OCI-LY7 (cell line): ENCODE measurements around the gene BASP1. TPM values are rescaled to one million over a fixed set of nuclear protein-coding genes. Genes with fewer than 3 reads are reported as not detected.

Source experiments
- BruUV-seq: library from RNA; stranded (reverse); fragments of 400-500 nt; replicated peaks from 2 replicates; lab custom pipeline; 2021; lab: Mats Ljungman, UMichigan
- CTCF ChIA-PET: fragments of 300-600 bp; sonication (Branson Sonifier 250); formaldehyde crosslinking; loops from one replicate; lab custom pipeline; 2022; ENCODE audit warnings: antibody characterized with exemption; ENCODE audit not compliant: unreplicated experiment; lab: Charles Lee
- POLR2A ChIA-PET: fragments of 300-600 bp; sonication (Branson Sonifier 250); formaldehyde crosslinking; loops from one replicate; lab custom pipeline; 2022; ENCODE audit warnings: antibody characterized with exemption; lab: Charles Lee
- DNase-seq: peaks from one replicate; pipeline ENCODE4 v3.0.0-alpha.2; 2015; ENCODE audit warnings: low spot score
- H2AFZ ChIP-seq: fragments of 200-600 bp; sonication (generic), shearing (Covaris generic); 2 replicates; pipeline ENCODE4 v1.6.1; 2014; ENCODE audit warnings: mild to moderate bottlenecking, antibody characterized with exemption, low read length, moderate library complexity
- H3K27ac ChIP-seq: fragments of 200-600 bp; sonication (generic); 2 replicates; pipeline ENCODE4 v1.5.1; 2014; ENCODE audit warnings: mixed run types, low read depth, mild to moderate bottlenecking, moderate library complexity, low read length, inconsistent platforms; ENCODE audit not compliant: poor library complexity, severe bottlenecking
- H3K36me3 ChIP-seq: fragments of 200-600 bp; sonication (generic); 2 replicates; pipeline ENCODE4 v1.6.1; 2014; ENCODE audit warnings: mild to moderate bottlenecking, antibody characterized with exemption, low read length, moderate library complexity, mixed read lengths; ENCODE audit not compliant: insufficient read depth
- H3K4me1 ChIP-seq: fragments of 200-600 bp; sonication (generic); 2 replicates; pipeline ENCODE4 v1.5.1; 2014; ENCODE audit warnings: mild to moderate bottlenecking, low read length; ENCODE audit not compliant: insufficient read depth, poor library complexity, severe bottlenecking
- H3K4me2 ChIP-seq: fragments of 200-600 bp; sonication (generic); 2 replicates; pipeline ENCODE4 v1.6.1; 2014; ENCODE audit warnings: mild to moderate bottlenecking, low read length
- H3K4me3 ChIP-seq: fragments of 200-600 bp; sonication (generic); 2 replicates; pipeline ENCODE4 v1.5.1; 2014; ENCODE audit warnings: mild to moderate bottlenecking, low read depth, low read length; ENCODE audit not compliant: poor library complexity, severe bottlenecking
- H3K79me2 ChIP-seq: fragments of 200-600 bp; sonication (generic); 2 replicates; pipeline ENCODE4 v1.6.1; 2016; ENCODE audit warnings: low read depth, mild to moderate bottlenecking, low read length, moderate library complexity, mixed read lengths; ENCODE audit not compliant: insufficient read depth
- H3K9me2 ChIP-seq: fragments of 200-600 bp; sonication (generic); 2 replicates; pipeline ENCODE4 v1.6.1; 2016; ENCODE audit warnings: mild to moderate bottlenecking, low read length, mixed read lengths; ENCODE audit not compliant: insufficient read depth
- H3K9me3 ChIP-seq: fragments of 200-600 bp; sonication (generic); 2 replicates; pipeline ENCODE4 v1.6.1; 2014; ENCODE audit warnings: mild to moderate bottlenecking, mixed run types, low read length, mixed read lengths
- H4K20me1 ChIP-seq: fragments of 200-600 bp; sonication (generic); 2 replicates; pipeline ENCODE4 v1.6.1; 2014; ENCODE audit warnings: mild to moderate bottlenecking, antibody characterized with exemption, low read length, moderate library complexity, mixed read lengths; ENCODE audit not compliant: insufficient read depth
- EZH2phosphoT487 ChIP-seq: fragments of 200-600 bp; sonication (generic); IDR thresholded peaks from 2 replicates; pipeline ENCODE4 v1.6.1; 2018; ENCODE audit warnings: low read depth, borderline replicate concordance, mild to moderate bottlenecking, mixed run types, antibody characterized with exemption, low read length, moderate library complexity, mixed read lengths
- intact Hi-C: fragments of 100-400 bp; cut with micrococcal nuclease; formaldehyde crosslinking; loops from one replicate; pipeline ENCODE4 v1.10.0; 2022; ENCODE audit not compliant: unreplicated experiment
- total RNA-seq, 2 experiments: library from RNA; depleted of rRNA in 1 of 2; stranded (reverse); fragments of >200 nt in 1 of 2; shearing (Covaris generic) in 1 of 2; gene quantifications; 2 replicates each; pipeline ENCODE4 v1.2.3, GENCODE V29; 2014 to 2022
- TF ChIP-seq, protein P1 (sequence below): fragments of 200-600 bp; sonication (generic); conservative IDR thresholded peaks from 2 replicates; pipeline ENCODE4 v1.5.1; 2014; ENCODE audit warnings: mild to moderate bottlenecking, antibody characterized with exemption, low read length, moderate library complexity, mixed read lengths

BASP1 gene
- total RNA-seq, 2 experiments from 2014 or later, result 23.4 to 64.8 TPM

DNA sequence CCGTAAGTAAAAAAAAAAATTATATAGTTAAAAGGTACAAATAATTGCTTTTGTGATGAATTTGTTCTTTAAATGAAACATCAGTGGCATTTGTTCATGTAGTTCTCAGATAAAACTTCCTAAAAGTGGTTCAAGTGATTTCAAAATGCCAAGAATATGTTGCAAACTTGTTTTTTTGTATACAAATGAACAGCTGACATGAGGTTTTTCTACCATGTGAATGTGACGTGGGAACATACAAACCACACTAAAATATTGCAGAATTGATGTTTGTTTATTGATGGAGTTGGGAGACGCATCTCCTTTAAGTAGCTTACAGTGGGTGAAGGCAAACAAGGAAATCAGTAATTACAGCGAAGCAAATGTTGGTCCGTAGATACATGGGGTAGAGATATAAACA is 16.9 kb downstream of the BASP1 start:
- intact Hi-C loops, result no loop called here
- CTCF ChIA-PET, result no interaction called here

DNA sequence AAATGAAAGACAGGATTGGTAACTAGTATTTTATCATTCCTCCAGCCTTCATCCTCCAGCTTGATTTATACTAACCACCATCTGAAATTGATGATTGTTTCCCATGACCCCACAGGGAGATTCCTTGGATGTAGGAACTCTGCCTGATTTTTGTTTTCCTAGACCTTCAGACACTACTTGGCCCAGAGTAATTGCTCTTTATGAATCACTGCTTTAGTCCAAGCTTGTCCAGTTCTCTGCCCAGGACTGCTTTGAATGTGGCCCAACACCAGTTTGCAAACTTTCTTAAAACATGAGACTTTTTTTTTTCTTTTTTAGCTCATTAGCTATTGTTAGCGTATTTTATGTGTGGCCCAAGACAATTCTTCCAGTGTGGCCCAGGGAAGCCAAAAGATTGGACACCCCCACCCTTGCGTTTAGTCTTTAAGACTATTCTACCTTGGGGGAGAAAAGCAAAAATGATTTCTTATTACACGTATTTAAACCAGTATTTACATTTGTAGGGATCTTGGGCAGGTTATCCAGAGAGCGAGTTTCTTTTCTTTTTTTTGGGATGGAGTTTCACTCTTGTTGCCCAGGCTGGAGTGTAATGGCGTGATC is 18.4 kb downstream of the BASP1 start:
- H4K20me1 ChIP-seq, result peaks cover 4% of the 10 kb centered on the region; the same call in 1 of the 2 replicates
- CTCF ChIA-PET, result no interaction called here
- no peaks in the 10 kb centered on the region for H3K9me2 ChIP-seq
- no peak overlapping the region for H3K4me3 ChIP-seq
- no peaks in the 10 kb centered on the region for H3K4me1 ChIP-seq
- H3K4me2 ChIP-seq, result no peak overlapping the region
- no TSS peak for BruUV-seq
- peaks cover 67% of the 10 kb centered on the region for H3K36me3 ChIP-seq
- H2AFZ ChIP-seq, result no peak overlapping the region
- DNase-seq, result no peak
- no peaks in the 10 kb centered on the region for H3K9me3 ChIP-seq
- intact Hi-C loops, result no loop called here
- TF ChIP-seq, protein P1, sequence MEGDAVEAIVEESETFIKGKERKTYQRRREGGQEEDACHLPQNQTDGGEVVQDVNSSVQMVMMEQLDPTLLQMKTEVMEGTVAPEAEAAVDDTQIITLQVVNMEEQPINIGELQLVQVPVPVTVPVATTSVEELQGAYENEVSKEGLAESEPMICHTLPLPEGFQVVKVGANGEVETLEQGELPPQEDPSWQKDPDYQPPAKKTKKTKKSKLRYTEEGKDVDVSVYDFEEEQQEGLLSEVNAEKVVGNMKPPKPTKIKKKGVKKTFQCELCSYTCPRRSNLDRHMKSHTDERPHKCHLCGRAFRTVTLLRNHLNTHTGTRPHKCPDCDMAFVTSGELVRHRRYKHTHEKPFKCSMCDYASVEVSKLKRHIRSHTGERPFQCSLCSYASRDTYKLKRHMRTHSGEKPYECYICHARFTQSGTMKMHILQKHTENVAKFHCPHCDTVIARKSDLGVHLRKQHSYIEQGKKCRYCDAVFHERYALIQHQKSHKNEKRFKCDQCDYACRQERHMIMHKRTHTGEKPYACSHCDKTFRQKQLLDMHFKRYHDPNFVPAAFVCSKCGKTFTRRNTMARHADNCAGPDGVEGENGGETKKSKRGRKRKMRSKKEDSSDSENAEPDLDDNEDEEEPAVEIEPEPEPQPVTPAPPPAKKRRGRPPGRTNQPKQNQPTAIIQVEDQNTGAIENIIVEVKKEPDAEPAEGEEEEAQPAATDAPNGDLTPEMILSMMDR, result no peak
- TF ChIP-seq EZH2phosphoT487, result no peak
- POLR2A ChIA-PET, result interaction anchor here (0.7 to 1.3 kb wide), 4 partner anchors 18 to 29 kb away, joined by 3 to 4 read pairs (median 4); no protein-coding TSS in a partner anchor
- peaks cover 75% of the 10 kb centered on the region for H3K79me2 ChIP-seq
- H3K27ac ChIP-seq, result no peak overlapping the region

More for the DNA sequence above, 16.9 kb downstream of the BASP1 start:
- POLR2A ChIA-PET, result interaction anchor here (1.3 kb wide), 1 partner anchor 19 kb away, joined by 3 read pairs; no protein-coding TSS in a partner anchor
- no TSS peak for BruUV-seq
- Histone ChIP-seq H3K4me3 (no peak overlapping the region), H3K9me3 (no peaks in the 10 kb centered on the region), H3K36me3 (peaks cover 75% of the 10 kb centered on the region), H3K27ac (no peak overlapping the region), H2AFZ (no peak overlapping the region), H4K20me1 (peaks cover 4% of the 10 kb centered on the region; the same call in 1 of the 2 replicates), H3K79me2 (peaks cover 61% of the 10 kb centered on the region), H3K4me2 (no peak overlapping the region), H3K4me1 (peaks cover 1% of the 10 kb centered on the region), H3K9me2 (no peaks in the 10 kb centered on the region)
- no peak for DNase-seq
- TF ChIP-seq, protein P1, result no peak
- no peak for TF ChIP-seq EZH2phosphoT487

DNA sequence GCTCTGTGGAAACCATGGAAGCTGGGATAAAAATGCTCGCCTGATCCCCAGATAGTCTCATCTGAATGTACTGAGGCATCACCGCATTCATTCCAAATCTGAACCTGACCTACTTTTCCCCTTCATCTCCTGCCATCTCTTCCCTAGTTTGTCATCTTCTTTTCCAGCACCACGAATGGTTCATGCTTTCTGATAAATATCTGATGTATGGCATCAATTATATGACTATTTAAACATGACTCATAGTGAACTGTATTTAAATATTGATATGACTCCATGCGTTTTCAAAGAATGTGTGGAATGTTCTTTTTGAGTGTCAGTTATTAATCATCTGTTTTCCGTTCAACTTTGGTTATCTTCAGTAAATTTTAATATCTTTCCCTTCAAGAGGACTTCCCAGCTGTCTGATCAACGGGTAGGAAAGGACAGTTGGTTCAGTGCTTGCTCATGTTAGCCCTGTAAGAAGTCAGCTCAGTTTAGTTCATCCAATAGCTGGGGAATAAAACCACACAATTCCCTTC is 21.1 kb downstream of the BASP1 start:
- no peaks in the 10 kb centered on the region; the same call in 1 of the 2 replicates for H4K20me1 ChIP-seq

More for the DNA sequence above, 21.1 kb downstream of the BASP1 start:
- Histone ChIP-seq H3K36me3 (peaks cover 53% of the 10 kb centered on the region), H3K9me2 (no peaks in the 10 kb centered on the region), H3K9me3 (no peaks in the 10 kb centered on the region), H3K79me2 (peaks cover 88% of the 10 kb centered on the region), H3K4me3 (no peak overlapping the region), H3K4me2 (no peak overlapping the region), H3K4me1 (peaks cover 3% of the 10 kb centered on the region), H3K27ac (no peak overlapping the region), H2AFZ (no peak overlapping the region)
- ChIA-PET CTCF (no interaction called here), POLR2A (interaction anchor here (0.7 kb wide), 1 partner anchor 112 kb away, joined by 3 read pairs; no protein-coding TSS in a partner anchor)
- BruUV-seq, result no TSS peak
- intact Hi-C loops, result no loop called here
- no peak for DNase-seq
- TF ChIP-seq, protein P1, result no peak
- no peak for TF ChIP-seq EZH2phosphoT487
